Measurements from ENCODE around the gene TMEM30A.

DNA sequence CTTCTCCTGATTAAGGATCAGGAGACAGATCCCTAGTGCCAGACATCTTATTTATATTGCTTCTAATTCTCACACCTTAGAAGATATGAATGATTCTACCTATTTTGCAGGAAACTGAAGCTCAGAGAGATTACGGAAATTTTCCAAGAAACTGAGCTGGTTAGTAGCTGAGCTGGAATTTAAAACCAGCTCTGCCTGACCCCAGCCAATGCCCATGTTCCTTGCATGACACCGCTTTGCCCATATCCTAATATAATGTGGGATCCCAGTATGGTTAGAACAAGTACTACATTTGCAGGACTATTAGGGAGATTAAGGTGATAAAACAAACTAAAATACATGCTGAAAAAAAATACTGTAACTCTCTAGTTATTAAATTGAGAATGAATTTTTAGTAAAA is 1.9 kb downstream of the TMEM30A start:
- TF ChIP-seq, protein P1, sequence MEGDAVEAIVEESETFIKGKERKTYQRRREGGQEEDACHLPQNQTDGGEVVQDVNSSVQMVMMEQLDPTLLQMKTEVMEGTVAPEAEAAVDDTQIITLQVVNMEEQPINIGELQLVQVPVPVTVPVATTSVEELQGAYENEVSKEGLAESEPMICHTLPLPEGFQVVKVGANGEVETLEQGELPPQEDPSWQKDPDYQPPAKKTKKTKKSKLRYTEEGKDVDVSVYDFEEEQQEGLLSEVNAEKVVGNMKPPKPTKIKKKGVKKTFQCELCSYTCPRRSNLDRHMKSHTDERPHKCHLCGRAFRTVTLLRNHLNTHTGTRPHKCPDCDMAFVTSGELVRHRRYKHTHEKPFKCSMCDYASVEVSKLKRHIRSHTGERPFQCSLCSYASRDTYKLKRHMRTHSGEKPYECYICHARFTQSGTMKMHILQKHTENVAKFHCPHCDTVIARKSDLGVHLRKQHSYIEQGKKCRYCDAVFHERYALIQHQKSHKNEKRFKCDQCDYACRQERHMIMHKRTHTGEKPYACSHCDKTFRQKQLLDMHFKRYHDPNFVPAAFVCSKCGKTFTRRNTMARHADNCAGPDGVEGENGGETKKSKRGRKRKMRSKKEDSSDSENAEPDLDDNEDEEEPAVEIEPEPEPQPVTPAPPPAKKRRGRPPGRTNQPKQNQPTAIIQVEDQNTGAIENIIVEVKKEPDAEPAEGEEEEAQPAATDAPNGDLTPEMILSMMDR (conservative IDR thresholded peaks at IDR 0.05 in 1 of 2, IDR thresholded peaks at IDR 0.05 in 1 of 2; ENCODE audit: extremely low read depth in 1 of 2, insufficient read depth in 1 of 2, low read depth in 1 of 2, low read length in 2 of 2), result no peak
- TF ChIP-seq EZH2 (IDR thresholded peaks at IDR 0.05; ENCODE audit: borderline replicate concordance, low read length), result no peak

Data from mammary epithelial cell (primary cell).